Neural progenitor cell (in vitro differentiated cells): ENCODE results near the gene CAPN15. TPM values are rescaled to one million over a fixed set of nuclear protein-coding genes. Genes with fewer than 3 reads are reported as not detected.
"Not testable (repeated sequence)": the region's sequence is repeated elsewhere in the genome, so short reads cannot be mapped to it uniquely, and the experiment has no call there.

ENCODE experiments used
- DNase-seq: peaks from one replicate; pipeline ENCODE4 v3.0.0-alpha.2; 2016; ENCODE audit warnings: low spot score
- H2AFZ ChIP-seq: fragments of 200-600 bp; sonication (generic); replicated peaks from 2 replicates; pipeline ENCODE4 v1.6.1; 2016; ENCODE audit warnings: antibody characterized with exemption
- H3F3A ChIP-seq: fragments of 200-600 bp; sonication (generic); 2 replicates; pipeline ENCODE4 v1.6.1; 2016; ENCODE audit warnings: antibody characterized with exemption, low read depth
- H3K27ac ChIP-seq: fragments of 200-600 bp; sonication (generic); 2 replicates; pipeline ENCODE4 v1.5.1; 2016; ENCODE audit warnings: mild to moderate bottlenecking
- H3K27me3 ChIP-seq: fragments of 200-600 bp; sonication (generic); 2 replicates; pipeline ENCODE4 v1.6.1; 2016; ENCODE audit warnings: mild to moderate bottlenecking, moderate library complexity
- H3K36me3 ChIP-seq: fragments of 200-600 bp; sonication (generic); 2 replicates; pipeline ENCODE4 v1.5.1; 2016
- H3K4me1 ChIP-seq: fragments of 200-600 bp; sonication (generic); 2 replicates; pipeline ENCODE4 v1.6.1; 2016; ENCODE audit warnings: mixed run types
- H3K4me2 ChIP-seq: fragments of 200-600 bp; sonication (generic); 2 replicates; pipeline ENCODE4 v1.6.1; 2016
- H3K4me3 ChIP-seq: fragments of 200-600 bp; sonication (generic); 2 replicates; pipeline ENCODE4 v1.5.1; 2016
- H3K79me2 ChIP-seq: fragments of 200-600 bp; sonication (generic); 2 replicates; pipeline ENCODE4 v1.6.1; 2016; ENCODE audit warnings: low read depth
- H3K9ac ChIP-seq: fragments of 200-600 bp; sonication (generic); 2 replicates; pipeline ENCODE4 v1.6.1; 2016
- H3K9me3 ChIP-seq: fragments of 200-600 bp; sonication (generic); 2 replicates; pipeline ENCODE4 v1.5.1; 2016; ENCODE audit warnings: low read depth
- H4K20me1 ChIP-seq: fragments of 200-600 bp; sonication (generic); 2 replicates; pipeline ENCODE4 v1.6.1; 2016; ENCODE audit warnings: low read depth
- H3K27ac Mint-ChIP-seq: 3 replicates; pipeline ENCODE4 v1.8.0; 2021; ENCODE audit warnings: mixed read lengths
- H3K27me3 Mint-ChIP-seq: 2 replicates; pipeline ENCODE4 v1.8.0; 2022; ENCODE audit warnings: low read depth, mild to moderate bottlenecking, inconsistent platforms, moderate library complexity, mixed read lengths; ENCODE audit not compliant: insufficient read depth
- H3K36me3 Mint-ChIP-seq: 3 replicates; pipeline ENCODE4 v1.8.0; 2021; ENCODE audit warnings: mixed read lengths
- H3K4me1 Mint-ChIP-seq: 3 replicates; pipeline ENCODE4 v1.8.0; 2021; ENCODE audit warnings: mixed read lengths
- H3K4me3 Mint-ChIP-seq: 3 replicates; pipeline ENCODE4 v1.8.0; 2021; ENCODE audit warnings: mild to moderate bottlenecking, moderate library complexity, mixed read lengths
- H3K9me3 Mint-ChIP-seq: 3 replicates; pipeline ENCODE4 v1.8.0; 2020; ENCODE audit warnings: mixed read lengths
- EZH2 ChIP-seq: fragments of 200-600 bp; sonication (generic); IDR thresholded peaks from 2 replicates; pipeline ENCODE4 v1.6.1; 2017; ENCODE audit warnings: antibody characterized with exemption, mild to moderate bottlenecking, moderate library complexity
- EZH2phosphoT487 ChIP-seq: fragments of 200-600 bp; sonication (generic); IDR thresholded peaks from 2 replicates; pipeline ENCODE4 v1.6.1; 2017; ENCODE audit warnings: antibody characterized with exemption
- total RNA-seq: library from RNA; depleted of rRNA; stranded (reverse); fragments of >200 nt; gene quantifications from 2 replicates; pipeline ENCODE4 v1.2.3, GENCODE V29; 2015; ENCODE audit warnings: low replicate concordance
- TF ChIP-seq, protein P1 (sequence below): fragments of 200-600 bp; sonication (generic); IDR thresholded peaks from 2 replicates; pipeline ENCODE4 v1.5.1; 2017; ENCODE audit warnings: antibody characterized with exemption, mild to moderate bottlenecking

CAPN15 gene
- total RNA-seq, 1 donor from 2014 or later = 6.8 TPM

DNA sequence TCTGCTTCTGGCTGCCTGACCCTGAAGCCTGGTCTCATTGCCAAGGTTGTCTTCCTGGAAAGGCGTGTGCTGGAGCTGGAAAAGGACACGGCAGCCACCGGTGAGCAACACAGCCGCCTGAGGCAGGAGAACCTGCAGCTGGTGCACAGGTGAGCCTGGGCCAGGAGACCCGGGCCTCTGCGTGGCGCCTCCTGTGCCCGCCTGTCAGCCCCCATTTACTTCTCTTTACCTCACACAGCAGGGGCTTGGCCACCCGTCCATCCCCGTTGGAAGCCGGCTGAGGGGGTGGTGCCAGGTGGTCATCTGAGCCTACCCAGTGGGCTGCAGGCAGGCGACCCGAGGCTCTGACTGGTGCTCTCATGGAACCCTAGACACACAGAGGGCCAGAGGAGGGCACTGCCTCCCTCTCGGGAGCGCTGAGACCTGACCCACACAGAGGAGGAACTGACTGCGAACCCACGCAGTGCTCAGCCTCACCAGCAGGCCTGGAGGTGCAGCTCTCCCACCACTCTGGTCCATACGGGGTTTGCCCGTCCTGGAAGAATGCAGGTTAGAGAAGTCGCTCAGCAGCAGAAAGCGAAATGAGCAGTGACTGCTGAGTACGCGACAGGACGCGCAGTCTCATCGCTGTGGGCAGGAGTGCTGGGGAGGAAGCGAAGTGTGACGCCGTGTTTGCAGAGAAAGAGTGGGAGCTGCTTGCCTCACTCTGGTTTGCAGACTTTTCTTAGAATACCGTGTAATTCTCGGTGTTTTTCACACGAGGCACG, 21.9 kb upstream of the CAPN15 start:
- H3K27ac ChIP-seq = no peak overlapping the region
- H3K36me3 ChIP-seq = no peaks in the 10 kb centered on the region
- no peaks in the 10 kb centered on the region for H3K27me3 Mint-ChIP-seq
- no peaks in the 10 kb centered on the region for H3K9me3 Mint-ChIP-seq
- H2AFZ ChIP-seq = no peak overlapping the region
- H3K4me1 Mint-ChIP-seq = no peaks in the 10 kb centered on the region
- H3K27me3 ChIP-seq = no peaks in the 10 kb centered on the region
- H3K4me1 ChIP-seq = no peaks in the 10 kb centered on the region
- peaks cover 8% of the 10 kb centered on the region for H3K36me3 Mint-ChIP-seq
- DNase-seq = no peak
- no peak overlapping the region for H3K4me3 ChIP-seq
- no peak overlapping the region for H3K9ac ChIP-seq
- no peak overlapping the region for H3K4me3 Mint-ChIP-seq
- peaks cover 3% of the 10 kb centered on the region for H3F3A ChIP-seq
- H4K20me1 ChIP-seq = no peaks in the 10 kb centered on the region
- TF ChIP-seq, protein P1, sequence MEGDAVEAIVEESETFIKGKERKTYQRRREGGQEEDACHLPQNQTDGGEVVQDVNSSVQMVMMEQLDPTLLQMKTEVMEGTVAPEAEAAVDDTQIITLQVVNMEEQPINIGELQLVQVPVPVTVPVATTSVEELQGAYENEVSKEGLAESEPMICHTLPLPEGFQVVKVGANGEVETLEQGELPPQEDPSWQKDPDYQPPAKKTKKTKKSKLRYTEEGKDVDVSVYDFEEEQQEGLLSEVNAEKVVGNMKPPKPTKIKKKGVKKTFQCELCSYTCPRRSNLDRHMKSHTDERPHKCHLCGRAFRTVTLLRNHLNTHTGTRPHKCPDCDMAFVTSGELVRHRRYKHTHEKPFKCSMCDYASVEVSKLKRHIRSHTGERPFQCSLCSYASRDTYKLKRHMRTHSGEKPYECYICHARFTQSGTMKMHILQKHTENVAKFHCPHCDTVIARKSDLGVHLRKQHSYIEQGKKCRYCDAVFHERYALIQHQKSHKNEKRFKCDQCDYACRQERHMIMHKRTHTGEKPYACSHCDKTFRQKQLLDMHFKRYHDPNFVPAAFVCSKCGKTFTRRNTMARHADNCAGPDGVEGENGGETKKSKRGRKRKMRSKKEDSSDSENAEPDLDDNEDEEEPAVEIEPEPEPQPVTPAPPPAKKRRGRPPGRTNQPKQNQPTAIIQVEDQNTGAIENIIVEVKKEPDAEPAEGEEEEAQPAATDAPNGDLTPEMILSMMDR = no peak
- TF ChIP-seq EZH2phosphoT487 (no peak), EZH2 (no peak)
- no peak overlapping the region for H3K27ac Mint-ChIP-seq
- H3K79me2 ChIP-seq = no peaks in the 10 kb centered on the region
- H3K9me3 ChIP-seq = no peaks in the 10 kb centered on the region
- no peak overlapping the region for H3K4me2 ChIP-seq

- no peaks in the 10 kb centered on the region for H3K36me3 ChIP-seq
- Mint-ChIP-seq H3K27ac (no peak overlapping the region), H3K27me3 (no peaks in the 10 kb centered on the region)
Observed at GRCh38 chr16:506246-506546, 21.3 kb upstream of the CAPN15 start.

GRCh38 chr16:507527-507926, 20.0 kb upstream of the CAPN15 start:
- H4K20me1 ChIP-seq, H3K9me3 Mint-ChIP-seq, H3K4me2 ChIP-seq, H3K36me3 ChIP-seq, H3K9me3 ChIP-seq, H3K27me3 ChIP-seq, DNase-seq, H3K36me3 Mint-ChIP-seq, H3F3A ChIP-seq, H3K27ac ChIP-seq, H3K27me3 Mint-ChIP-seq, H3K4me3 ChIP-seq, H3K79me2 ChIP-seq, H3K9ac ChIP-seq, H3K4me3 Mint-ChIP-seq, H2AFZ ChIP-seq, H3K4me1 ChIP-seq, H3K4me1 Mint-ChIP-seq: not testable (repeated sequence)
- peak overlapping the region; percentile 39 for H3K27ac Mint-ChIP-seq

More at GRCh38 chr16:506246-506546, 21.3 kb upstream of the CAPN15 start:
- H3K27me3 ChIP-seq = no peaks in the 10 kb centered on the region
- H3K4me3 ChIP-seq = no peak overlapping the region
- no peak overlapping the region for H2AFZ ChIP-seq
- no peak overlapping the region for H3K9ac ChIP-seq
- H3K4me1 ChIP-seq = no peaks in the 10 kb centered on the region
- no peaks in the 10 kb centered on the region for H3K9me3 ChIP-seq
- peaks cover 3% of the 10 kb centered on the region for H3F3A ChIP-seq
- H3K9me3 Mint-ChIP-seq = no peaks in the 10 kb centered on the region
- H3K4me3 Mint-ChIP-seq = no peak overlapping the region
- H3K36me3 Mint-ChIP-seq = peaks cover 8% of the 10 kb centered on the region
- no peak for DNase-seq
- H3K4me2 ChIP-seq = no peak overlapping the region
- no peaks in the 10 kb centered on the region for H3K4me1 Mint-ChIP-seq
- TF ChIP-seq, protein P1 = no peak
- no peak for TF ChIP-seq EZH2phosphoT487
- no peak for TF ChIP-seq EZH2
- no peaks in the 10 kb centered on the region for H3K79me2 ChIP-seq
- no peaks in the 10 kb centered on the region for H4K20me1 ChIP-seq
- no peak overlapping the region for H3K27ac ChIP-seq

GRCh38 chr16:507996-508395, 19.5 kb upstream of the CAPN15 start:
- DNase-seq = no peak
- Mint-ChIP-seq H3K36me3 (peaks cover 8% of the 10 kb centered on the region), H3K4me3 (no peak overlapping the region), H3K27me3 (no peaks in the 10 kb centered on the region), H3K27ac (peak overlapping the region; percentile 39), H3K4me1 (no peaks in the 10 kb centered on the region), H3K9me3 (no peaks in the 10 kb centered on the region)
- H4K20me1 ChIP-seq = no peaks in the 10 kb centered on the region
- H2AFZ ChIP-seq = no peak overlapping the region
- no peak overlapping the region for H3K4me2 ChIP-seq
- no peak overlapping the region for H3K9ac ChIP-seq
- no peaks in the 10 kb centered on the region for H3K36me3 ChIP-seq
- no peaks in the 10 kb centered on the region for H3K9me3 ChIP-seq
- no peaks in the 10 kb centered on the region for H3K4me1 ChIP-seq
- H3K4me3 ChIP-seq = no peak overlapping the region
- no peak for TF ChIP-seq EZH2phosphoT487
- TF ChIP-seq, protein P1 = no peak
- no peak for TF ChIP-seq EZH2
- H3F3A ChIP-seq = peaks cover 3% of the 10 kb centered on the region
- no peaks in the 10 kb centered on the region for H3K79me2 ChIP-seq
- H3K27me3 ChIP-seq = no peaks in the 10 kb centered on the region
- H3K27ac ChIP-seq = no peak overlapping the region
